Transverse colon (tissue), 4 donors: ENCODE results near the gene GPAT3. TPM values are rescaled to one million over a fixed set of nuclear protein-coding genes. Genes with fewer than 3 reads are reported as not detected.

Source experiments
- DNase-seq: peaks from one replicate; pipeline ENCODE4 v3.0.0-alpha.2; 2019
- H3K27ac ChIP-seq, 4 donors: fragments of 200-600 bp; sonication (generic); 2 replicates each; pipeline ENCODE4 v1.5.1; 2016 to 2018; ENCODE audit warnings: inconsistent platforms in 4 of 4
- H3K27me3 ChIP-seq: fragments of 200-600 bp; sonication (generic); 2 replicates; pipeline ENCODE4 v1.5.1; 2017; ENCODE audit warnings: inconsistent platforms
- H3K36me3 ChIP-seq, 4 donors: fragments of 200-600 bp; sonication (generic); 2 replicates each; pipeline ENCODE4 v1.5.1; 2017 to 2019; ENCODE audit warnings: inconsistent platforms in 4 of 4
- H3K4me1 ChIP-seq, 4 donors: fragments of 200-600 bp; sonication (generic); 2 replicates each; pipeline ENCODE4 v1.5.1; 2017 to 2020; ENCODE audit warnings: inconsistent platforms in 4 of 4
- H3K4me3 ChIP-seq, 4 donors: fragments of 200-600 bp; sonication (generic); 1 replicate in 1 of 4; 2 replicates in 3 of 4; pipeline versions ENCODE4 v1.5.1 to v1.6.1; 2017 to 2019; ENCODE audit warnings: inconsistent platforms in 4 of 4
- H3K9me3 ChIP-seq, 2 donors: fragments of 200-600 bp; sonication (generic); 2 replicates each; pipeline ENCODE4 v1.5.1; 2017 to 2019; ENCODE audit warnings: inconsistent platforms in 2 of 2
- EP300 ChIP-seq: sonication (generic); formaldehyde crosslinking; IDR thresholded peaks from one replicate; pipeline ENCODE4 v1.6.1; 2017; ENCODE audit warnings: antibody characterized with exemption, low read depth
- POLR2A ChIP-seq: fragments of 450-650 bp; IDR thresholded peaks from one replicate; pipeline ENCODE4 v1.6.1; 2016; ENCODE audit warnings: antibody characterized with exemption, mild to moderate bottlenecking, moderate library complexity
- POLR2AphosphoS5 ChIP-seq, 3 donors: sonication (generic); formaldehyde crosslinking; IDR thresholded peaks; one replicate each; pipeline ENCODE4 v1.6.1; 2016; ENCODE audit warnings: antibody characterized with exemption in 3 of 3
- WGBS, 2 donors: methylation state at CpG; one replicate each; pipeline ENCODE4 v1.1.5; 2018; ENCODE audit warnings: low coverage in 1 of 2; 5-methylcytosine and 5-hydroxymethylcytosine counted together
- in situ Hi-C, 4 donors: fragments of 200-750 bp; cut with MboI; loops; one replicate each; pipeline versions ENCODE4 v1.15.0 to v1.15.1; 2017; ENCODE audit warnings: low sequenced_read_pairs in 3 of 4, low pct_ligation_motif_present in 1 of 4, low pct_unique_long_range_greater_than_20kb in 1 of 4
- intact Hi-C: fragments of 100-400 bp; cut with DNase I; formaldehyde crosslinking; loops from one replicate; pipeline ENCODE4 v1.15.1; 2023; ENCODE audit warnings: low total_unique reads
- total RNA-seq, 4 donors: library from RNA; depleted of rRNA; stranded (reverse); fragments of >200 nt; gene quantifications; one replicate each; pipeline ENCODE4 v1.1.0, GENCODE V29; 2016
- TF ChIP-seq, protein P1 (sequence below), 5 experiments: fragments of 200-600 bp in 3 of 5; fragments of 450-650 bp in 2 of 5; sonication (generic) in 3 of 5; IDR thresholded peaks; 1 replicate in 2 of 5; 2 replicates in 3 of 5; pipeline ENCODE4 v1.5.1; 2016 to 2017; ENCODE audit warnings: antibody characterized with exemption in 5 of 5, inconsistent platforms in 3 of 5, mild to moderate bottlenecking in 2 of 5, moderate library complexity in 1 of 5

The GPAT3 gene
- total RNA-seq: 10 to 100 TPM in 3 of 4 donors, 1 to 10 TPM in 1; 2.8 to 32.4 (median 22.0) TPM

DNA sequence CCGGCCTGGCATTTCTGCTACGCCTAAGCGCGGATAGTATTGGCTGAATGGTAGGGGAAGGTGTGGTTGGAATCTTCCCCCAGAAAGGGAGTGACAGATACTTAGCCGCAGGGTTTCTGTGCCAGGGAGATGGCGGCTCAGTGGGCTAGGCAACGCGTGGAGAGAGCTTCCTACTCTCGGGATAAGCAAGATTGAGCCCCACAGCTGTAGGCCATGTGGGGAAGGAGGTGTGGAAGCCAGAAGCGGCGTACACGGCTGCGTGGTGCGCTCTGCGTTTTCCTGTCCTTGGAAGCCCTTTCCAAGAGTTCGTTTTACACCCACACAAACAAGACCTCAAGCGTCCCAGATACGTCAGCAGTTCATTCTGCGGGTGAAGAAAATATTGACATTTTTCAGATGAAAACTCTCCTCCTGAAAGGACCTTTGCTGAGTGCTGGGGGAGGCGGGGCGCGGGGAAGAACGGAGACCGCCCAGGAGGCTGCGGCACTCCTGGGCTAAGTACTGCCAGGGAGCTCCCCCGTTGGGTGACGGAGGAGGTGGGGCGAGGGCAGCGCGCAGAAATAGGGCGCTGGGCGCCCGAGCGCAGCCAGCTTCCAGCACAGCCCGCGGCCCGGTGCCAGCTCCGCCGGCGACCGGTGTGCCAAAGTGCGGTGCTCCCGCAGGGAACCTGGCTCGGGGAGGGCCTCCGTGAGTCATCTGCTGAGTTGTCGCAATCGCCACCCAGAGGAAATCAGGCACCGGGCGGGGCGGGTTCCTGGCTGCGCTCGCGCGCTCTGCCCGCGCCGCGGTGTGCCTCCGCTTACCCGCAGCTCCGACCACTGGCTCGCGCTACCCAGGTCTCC, at the start of gene GPAT3:
GPAT3 (plus strand) TSS at position 589 of the 842 bp plus-strand sequence. CDS start 515 bp downstream, outside the sequence.
- TF ChIP-seq POLR2AphosphoS5 (IDR thresholded peaks at IDR 0.05) (peak; percentile 68 to 89 (median 81)), POLR2A (peak; percentile 81), EP300 (no peak)
- TF ChIP-seq, protein P1, sequence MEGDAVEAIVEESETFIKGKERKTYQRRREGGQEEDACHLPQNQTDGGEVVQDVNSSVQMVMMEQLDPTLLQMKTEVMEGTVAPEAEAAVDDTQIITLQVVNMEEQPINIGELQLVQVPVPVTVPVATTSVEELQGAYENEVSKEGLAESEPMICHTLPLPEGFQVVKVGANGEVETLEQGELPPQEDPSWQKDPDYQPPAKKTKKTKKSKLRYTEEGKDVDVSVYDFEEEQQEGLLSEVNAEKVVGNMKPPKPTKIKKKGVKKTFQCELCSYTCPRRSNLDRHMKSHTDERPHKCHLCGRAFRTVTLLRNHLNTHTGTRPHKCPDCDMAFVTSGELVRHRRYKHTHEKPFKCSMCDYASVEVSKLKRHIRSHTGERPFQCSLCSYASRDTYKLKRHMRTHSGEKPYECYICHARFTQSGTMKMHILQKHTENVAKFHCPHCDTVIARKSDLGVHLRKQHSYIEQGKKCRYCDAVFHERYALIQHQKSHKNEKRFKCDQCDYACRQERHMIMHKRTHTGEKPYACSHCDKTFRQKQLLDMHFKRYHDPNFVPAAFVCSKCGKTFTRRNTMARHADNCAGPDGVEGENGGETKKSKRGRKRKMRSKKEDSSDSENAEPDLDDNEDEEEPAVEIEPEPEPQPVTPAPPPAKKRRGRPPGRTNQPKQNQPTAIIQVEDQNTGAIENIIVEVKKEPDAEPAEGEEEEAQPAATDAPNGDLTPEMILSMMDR (IDR thresholded peaks at IDR 0.05): peak in 1 of 5 experiments; percentile 12
- peak; percentile 91 for DNase-seq
- intact Hi-C loops: no loop called here
- peaks cover 3% of the 10 kb centered on the region for H3K27me3 ChIP-seq
- peak within 1 kb of the TSS; percentile 53 to 85 (median 70) for H3K4me3 ChIP-seq
- peak within 1 kb of the TSS; percentile 87 to 90 (median 88) for H3K27ac ChIP-seq
- H3K4me1 ChIP-seq: peaks cover 0 to 28% (median 9%) of the 10 kb centered on the region in 4 donors
- 0% methylated on average over 4 to 42 of the region's 63 CpGs for WGBS, 2 donors
- no peaks in the 10 kb centered on the region for H3K9me3 ChIP-seq
- H3K36me3 ChIP-seq: no peaks in the 10 kb centered on the region
- in situ Hi-C loops: no loop called here

DNA sequence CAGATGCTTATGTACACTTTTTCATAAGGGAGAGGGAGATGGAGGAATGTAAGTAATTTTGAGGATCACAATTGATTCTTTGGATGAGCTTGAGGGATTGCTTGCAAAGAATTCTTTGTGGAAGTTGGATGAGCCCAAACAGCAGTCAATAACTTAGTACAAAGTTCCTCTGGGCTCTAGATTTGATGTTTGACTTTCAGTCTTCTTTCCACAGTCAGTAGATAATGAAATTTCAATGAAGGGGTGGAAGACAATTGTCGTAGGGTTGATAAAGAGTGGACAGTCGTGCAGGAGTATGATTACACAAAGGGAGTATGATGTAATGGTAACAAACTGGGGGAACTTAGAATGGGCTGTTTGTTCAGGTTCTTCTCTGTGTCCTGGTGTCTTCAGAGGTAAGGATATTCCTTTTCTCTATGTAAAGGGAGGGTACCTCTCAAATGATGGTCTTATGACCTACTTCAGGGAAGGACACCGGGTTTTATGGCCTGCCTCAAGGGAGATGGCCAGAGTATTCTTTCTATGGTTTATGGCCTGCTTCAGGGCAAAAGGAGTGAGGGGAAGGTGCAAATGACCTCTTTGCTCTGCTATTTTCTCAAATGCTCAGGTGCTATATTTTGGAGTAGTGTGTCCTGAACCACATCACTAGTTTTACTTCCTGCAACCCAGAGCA, 49.3 kb upstream of the GPAT3 start:
- intact Hi-C loops (no loop called here), in situ Hi-C loops (no loop called here)
- Histone ChIP-seq H3K27me3 (no peaks in the 10 kb centered on the region), H3K4me1 (peaks cover 0 to 14% (median 9%) of the 10 kb centered on the region in 4 donors), H3K4me3 (no peak overlapping the region), H3K27ac (no peak overlapping the region), H3K9me3 (no peaks in the 10 kb centered on the region), H3K36me3 (no peaks in the 10 kb centered on the region)
- no peak for TF ChIP-seq EP300
- no peak for TF ChIP-seq POLR2AphosphoS5 (IDR thresholded peaks at IDR 0.05)
- no peak for TF ChIP-seq POLR2A
- TF ChIP-seq, protein P1 (IDR thresholded peaks at IDR 0.05): no peak
- DNase-seq: no peak
- WGBS, 2 donors: 82 to 87% methylated on average over 3 of the region's 3 CpGs

DNA sequence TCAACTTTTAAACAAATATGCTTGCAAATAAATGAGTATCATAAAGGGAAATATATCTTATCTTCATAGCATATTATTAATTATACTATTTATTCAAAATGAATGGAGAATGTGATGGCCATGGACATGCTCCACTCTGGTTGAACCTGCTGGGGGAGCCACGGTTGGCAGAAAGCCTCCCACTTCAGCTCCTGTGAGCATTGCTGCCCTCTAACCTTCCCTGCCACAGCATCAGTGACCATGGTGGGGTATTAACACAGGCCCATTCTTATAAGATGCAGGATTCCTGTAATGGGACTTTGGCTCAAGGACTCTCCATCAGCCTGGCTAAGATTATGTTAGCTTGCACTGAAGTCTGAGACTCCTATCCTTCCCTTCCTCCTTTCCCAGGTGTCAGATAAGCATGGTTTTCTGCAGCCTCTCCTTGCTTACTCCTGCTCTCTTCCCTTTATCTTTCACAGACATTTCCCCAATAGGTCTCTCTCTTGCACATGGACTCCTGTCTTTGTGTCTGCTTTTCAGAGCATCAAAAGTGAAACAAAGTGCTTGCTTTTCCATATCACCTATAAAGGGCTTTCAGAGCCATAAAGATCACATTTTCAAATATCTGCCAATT, 46.1 kb upstream of the GPAT3 start:
- Histone ChIP-seq H3K27ac (no peak overlapping the region), H3K36me3 (no peaks in the 10 kb centered on the region), H3K9me3 (no peaks in the 10 kb centered on the region), H3K4me1 (peaks cover 0 to 7% (median 4%) of the 10 kb centered on the region in 4 donors), H3K27me3 (no peaks in the 10 kb centered on the region), H3K4me3 (no peak overlapping the region)
- no peak for DNase-seq
- WGBS, 2 donors: 46% methylated on average over 1 of the region's 1 CpG; no CpG with 5 or more reads in 1 of the 2 donors
- in situ Hi-C loops: no loop called here
- TF ChIP-seq, protein P1 (IDR thresholded peaks at IDR 0.05): no peak
- no peak for TF ChIP-seq EP300
- no peak for TF ChIP-seq POLR2AphosphoS5 (IDR thresholded peaks at IDR 0.05)
- TF ChIP-seq POLR2A: no peak
- intact Hi-C loops: no loop called here
